Astrocyte (in vitro differentiated cells and primary cell): ENCODE results near the gene NAV1. TPM values are rescaled to one million over a fixed set of nuclear protein-coding genes. Genes with fewer than 3 reads are reported as not detected.

ENCODE experiments used
- DNase-seq: peaks from one replicate; pipeline ENCODE4 v3.0.0-alpha.2; 2010; ENCODE audit warnings: low read depth
- FAIRE-seq: peaks from 2 replicates; lab custom pipeline; 2011; peaks lifted over from hg19 to GRCh38; lab: Jason Lieb, UNC
- H2AFZ ChIP-seq: 2 replicates; pipeline ENCODE4 v1.6.0; 2012; ENCODE audit warnings: low read depth, low read length, inconsistent platforms
- H3K27ac ChIP-seq: 2 replicates; pipeline ENCODE4 v1.5.1; 2011; ENCODE audit warnings: low read depth, low read length, inconsistent platforms
- H3K27me3 ChIP-seq: 2 replicates; pipeline ENCODE4 v1.6.0; 2011; ENCODE audit warnings: low read length, inconsistent platforms; ENCODE audit not compliant: insufficient read depth
- H3K36me3 ChIP-seq: 2 replicates; pipeline ENCODE4 v1.5.1; 2011; ENCODE audit warnings: low read length, inconsistent platforms; ENCODE audit not compliant: insufficient read depth
- H3K4me1 ChIP-seq: 2 replicates; pipeline ENCODE4 v1.5.1; 2011; ENCODE audit warnings: low read length, inconsistent platforms; ENCODE audit not compliant: insufficient read depth
- H3K4me2 ChIP-seq: 2 replicates; pipeline ENCODE4 v1.6.0; 2012; ENCODE audit warnings: low read length, inconsistent platforms
- H3K4me3 ChIP-seq: 2 replicates; pipeline ENCODE4 v1.5.1; 2011; ENCODE audit warnings: low read depth, mild to moderate bottlenecking, low read length, inconsistent platforms; ENCODE audit not compliant: insufficient read depth
- H3K79me2 ChIP-seq: 2 replicates; pipeline ENCODE4 v1.6.0; 2012; ENCODE audit warnings: mild to moderate bottlenecking, low read length, inconsistent platforms; ENCODE audit not compliant: insufficient read depth
- H3K9ac ChIP-seq: 2 replicates; pipeline ENCODE4 v1.6.0; 2012; ENCODE audit warnings: mild to moderate bottlenecking, low read length, inconsistent platforms
- H3K9me3 ChIP-seq: 2 replicates; pipeline ENCODE4 v1.5.1; 2012; ENCODE audit warnings: low read depth, mild to moderate bottlenecking, low read length, inconsistent platforms; ENCODE audit not compliant: insufficient read depth
- H4K20me1 ChIP-seq: 2 replicates; pipeline ENCODE4 v1.6.0; 2012; ENCODE audit warnings: low read length, inconsistent platforms; ENCODE audit not compliant: insufficient read depth
- H3K27ac Mint-ChIP-seq: one replicate; pipeline ENCODE4 v1.8.0; 2021; ENCODE audit warnings: mild to moderate bottlenecking, mixed read lengths; ENCODE audit not compliant: unreplicated experiment
- H3K27me3 Mint-ChIP-seq: one replicate; pipeline ENCODE4 v1.8.0; 2021; ENCODE audit warnings: low read depth, mixed read lengths; ENCODE audit not compliant: unreplicated experiment
- H3K36me3 Mint-ChIP-seq: one replicate; pipeline ENCODE4 v1.8.0; 2021; ENCODE audit warnings: low read depth, mixed read lengths; ENCODE audit not compliant: unreplicated experiment
- H3K4me1 Mint-ChIP-seq: one replicate; pipeline ENCODE4 v1.8.0; 2021; ENCODE audit warnings: low read depth, mixed read lengths; ENCODE audit not compliant: unreplicated experiment
- H3K4me3 Mint-ChIP-seq: one replicate; pipeline ENCODE4 v1.8.0; 2021; ENCODE audit warnings: mild to moderate bottlenecking, moderate library complexity, mixed read lengths; ENCODE audit not compliant: unreplicated experiment
- H3K9me3 Mint-ChIP-seq: one replicate; pipeline ENCODE4 v1.8.0; 2021; ENCODE audit warnings: mild to moderate bottlenecking, mixed read lengths; ENCODE audit not compliant: unreplicated experiment
- EZH2 ChIP-seq: IDR thresholded peaks from 2 replicates; pipeline ENCODE4 v1.6.1; 2012; ENCODE audit warnings: mild to moderate bottlenecking, low read length, inconsistent platforms; ENCODE audit not compliant: insufficient read depth
- total RNA-seq: library from RNA; stranded (reverse); gene quantifications from 2 replicates; pipeline ENCODE4 v1.2.1, GENCODE V29; 2021
- TF ChIP-seq, protein P1 (sequence below): IDR thresholded peaks from 2 replicates; pipeline ENCODE4 v1.5.1; 2011; ENCODE audit warnings: low read depth, mild to moderate bottlenecking, inconsistent platforms, low read length, moderate library complexity; ENCODE audit not compliant: insufficient read depth

The NAV1 gene
- total RNA-seq, 1 donor from 2014 or later, result 79.7 TPM

DNA sequence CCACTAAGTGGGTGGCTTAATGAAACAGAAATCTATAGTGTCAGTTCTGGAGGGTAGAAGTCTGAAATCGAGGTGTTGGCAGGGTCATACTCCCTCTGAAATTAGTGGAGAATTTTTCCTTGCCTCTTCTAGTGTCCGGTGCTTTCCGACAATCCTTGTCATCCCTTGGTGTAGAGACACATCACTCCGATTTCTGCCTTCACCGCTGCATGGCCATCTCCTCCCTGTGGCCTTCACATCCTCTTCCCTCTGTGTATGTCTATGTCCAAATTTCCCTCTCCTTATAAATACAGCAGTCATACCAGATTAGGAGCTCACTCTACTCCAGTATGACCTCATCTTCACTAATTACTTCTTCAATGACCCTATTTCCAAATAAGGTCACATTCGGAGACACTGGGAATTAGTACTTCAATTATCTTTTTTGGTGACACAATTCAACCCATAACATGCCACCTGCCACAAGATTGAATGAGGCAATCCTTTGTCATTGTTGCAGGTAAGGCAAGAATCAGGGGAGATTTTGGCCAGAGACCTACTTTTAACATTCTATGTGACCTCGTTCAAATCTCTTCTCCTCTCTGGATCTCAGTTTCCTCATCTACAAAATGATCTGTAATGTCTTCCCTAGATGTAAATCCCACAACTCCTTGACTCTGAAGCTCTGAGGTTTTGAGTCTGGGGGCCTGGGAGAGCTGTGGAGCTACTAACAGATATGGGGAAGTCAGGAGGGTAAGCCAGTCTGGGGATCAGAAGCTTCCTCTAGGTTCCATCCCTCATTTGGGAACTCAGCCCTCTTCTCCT is 16.1 kb downstream of the NAV1 start:
- H3K4me2 ChIP-seq, result no peak overlapping the region
- no peaks in the 10 kb centered on the region for H3K9me3 Mint-ChIP-seq
- no peak for DNase-seq
- peak overlapping the region; percentile 6 for H3K4me3 Mint-ChIP-seq
- H3K27me3 Mint-ChIP-seq, result no peaks in the 10 kb centered on the region
- peaks cover 59% of the 10 kb centered on the region for H3K4me1 Mint-ChIP-seq
- H3K9ac ChIP-seq, result no peak overlapping the region
- H3K36me3 Mint-ChIP-seq, result no peaks in the 10 kb centered on the region
- H3K36me3 ChIP-seq, result no peaks in the 10 kb centered on the region
- peaks cover 98% of the 10 kb centered on the region for H3K79me2 ChIP-seq
- H3K27me3 ChIP-seq, result no peaks in the 10 kb centered on the region
- H3K27ac ChIP-seq, result no peak overlapping the region
- H4K20me1 ChIP-seq, result peaks cover 15% of the 10 kb centered on the region
- TF ChIP-seq, protein P1, sequence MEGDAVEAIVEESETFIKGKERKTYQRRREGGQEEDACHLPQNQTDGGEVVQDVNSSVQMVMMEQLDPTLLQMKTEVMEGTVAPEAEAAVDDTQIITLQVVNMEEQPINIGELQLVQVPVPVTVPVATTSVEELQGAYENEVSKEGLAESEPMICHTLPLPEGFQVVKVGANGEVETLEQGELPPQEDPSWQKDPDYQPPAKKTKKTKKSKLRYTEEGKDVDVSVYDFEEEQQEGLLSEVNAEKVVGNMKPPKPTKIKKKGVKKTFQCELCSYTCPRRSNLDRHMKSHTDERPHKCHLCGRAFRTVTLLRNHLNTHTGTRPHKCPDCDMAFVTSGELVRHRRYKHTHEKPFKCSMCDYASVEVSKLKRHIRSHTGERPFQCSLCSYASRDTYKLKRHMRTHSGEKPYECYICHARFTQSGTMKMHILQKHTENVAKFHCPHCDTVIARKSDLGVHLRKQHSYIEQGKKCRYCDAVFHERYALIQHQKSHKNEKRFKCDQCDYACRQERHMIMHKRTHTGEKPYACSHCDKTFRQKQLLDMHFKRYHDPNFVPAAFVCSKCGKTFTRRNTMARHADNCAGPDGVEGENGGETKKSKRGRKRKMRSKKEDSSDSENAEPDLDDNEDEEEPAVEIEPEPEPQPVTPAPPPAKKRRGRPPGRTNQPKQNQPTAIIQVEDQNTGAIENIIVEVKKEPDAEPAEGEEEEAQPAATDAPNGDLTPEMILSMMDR, result no peak
- no peak for TF ChIP-seq EZH2
- H3K4me3 ChIP-seq, result no peak overlapping the region
- no peaks in the 10 kb centered on the region for H3K9me3 ChIP-seq
- peaks cover 61% of the 10 kb centered on the region for H3K4me1 ChIP-seq
- H2AFZ ChIP-seq, result no peak overlapping the region
- no peak overlapping the region for H3K27ac Mint-ChIP-seq
- no peak for FAIRE-seq

DNA sequence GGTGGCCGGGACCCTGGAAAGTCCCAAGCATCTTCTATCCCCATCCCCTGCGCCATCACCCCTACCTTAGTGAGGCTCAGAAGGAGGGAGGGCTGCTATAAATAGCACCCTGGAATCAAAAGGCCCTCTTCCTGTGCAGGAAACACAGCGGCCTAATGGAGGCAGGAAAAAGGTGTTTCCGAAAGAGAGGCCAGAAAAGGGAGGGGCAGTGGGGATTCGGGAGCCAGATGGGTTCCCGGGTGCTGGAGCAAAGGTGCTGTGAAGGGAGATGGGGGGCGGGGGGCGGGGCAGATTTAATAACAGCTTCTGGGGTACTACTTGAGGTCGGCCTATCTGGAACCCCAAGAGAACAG is 16.6 kb downstream of the NAV1 start:
- Mint-ChIP-seq H3K4me1 (peaks cover 65% of the 10 kb centered on the region), H3K9me3 (no peaks in the 10 kb centered on the region), H3K4me3 (no peak overlapping the region), H3K27ac (no peak overlapping the region), H3K36me3 (no peaks in the 10 kb centered on the region), H3K27me3 (no peaks in the 10 kb centered on the region)
- H3K4me1 ChIP-seq, result peaks cover 67% of the 10 kb centered on the region
- no peak overlapping the region for H3K4me3 ChIP-seq
- no peak overlapping the region for H3K27ac ChIP-seq
- no peaks in the 10 kb centered on the region for H3K9me3 ChIP-seq
- no peaks in the 10 kb centered on the region for H3K27me3 ChIP-seq
- peaks cover 98% of the 10 kb centered on the region for H3K79me2 ChIP-seq
- H3K4me2 ChIP-seq, result no peak overlapping the region
- TF ChIP-seq, protein P1, result no peak
- no peak for TF ChIP-seq EZH2
- no peaks in the 10 kb centered on the region for H3K36me3 ChIP-seq
- DNase-seq, result no peak
- no peak overlapping the region for H3K9ac ChIP-seq
- no peak overlapping the region for H2AFZ ChIP-seq
- FAIRE-seq, result no peak
- peaks cover 15% of the 10 kb centered on the region for H4K20me1 ChIP-seq
